ENCODE data around the gene EEPD1.

DNA sequence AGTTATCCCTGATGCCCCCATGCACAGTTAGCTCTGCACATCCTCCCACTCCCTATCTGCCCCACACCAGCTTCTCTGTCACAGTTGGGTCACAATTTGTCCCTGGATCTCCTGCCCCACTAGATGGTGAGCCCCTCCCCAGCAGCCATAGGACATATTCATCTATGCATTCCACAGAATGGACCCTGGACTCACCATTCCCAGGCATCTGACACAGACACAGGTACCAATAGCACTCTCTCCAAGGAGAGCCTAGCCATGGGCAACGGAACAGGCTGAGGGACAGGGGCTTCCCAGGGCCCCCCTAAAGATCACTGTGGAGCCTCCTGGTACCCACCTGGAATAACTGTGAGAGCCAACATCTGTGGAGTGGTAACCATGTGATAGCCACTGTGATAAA is 34.7 kb upstream of the EEPD1 start:
- no peak for TF ChIP-seq CTCF (IDR thresholded peaks at IDR 0.05; ENCODE audit: low read depth, low read length, missing input control)
- no peak for TF ChIP-seq SP1 (IDR thresholded peaks at IDR 0.05)
- TF ChIP-seq MAX (IDR thresholded peaks at IDR 0.05) = no peak
- TF ChIP-seq HNF4G (IDR thresholded peaks at IDR 0.05) = no peak
- TF ChIP-seq YY1 (IDR thresholded peaks at IDR 0.05) = no peak
- no peak for TF ChIP-seq EGR1 (IDR thresholded peaks at IDR 0.05; ENCODE audit: low read depth in 2 of 2)
- no peak for TF ChIP-seq JUND (IDR thresholded peaks at IDR 0.05)
- TF ChIP-seq GABPA (IDR thresholded peaks at IDR 0.05 in 1 of 2, conservative IDR thresholded peaks at IDR 0.05 in 1 of 2) = no peak
- no peak for TF ChIP-seq RXRA (IDR thresholded peaks at IDR 0.05)
- TF ChIP-seq RAD21 (IDR thresholded peaks at IDR 0.05) = no peak
- TF ChIP-seq REST (IDR thresholded peaks at IDR 0.05) = no peak
- TF ChIP-seq TAF1 (conservative IDR thresholded peaks at IDR 0.05) = no peak
- no peak for TF ChIP-seq ZBTB33 (IDR thresholded peaks at IDR 0.05)
- no peak for TF ChIP-seq FOXA1 (IDR thresholded peaks at IDR 0.05)

Data from liver (tissue), 3 donors.